Karpas-422 (cell line): ENCODE results near the gene PTPN4. TPM values are rescaled to one million over a fixed set of nuclear protein-coding genes. Genes with fewer than 3 reads are reported as not detected.

Experiments
- DNase-seq: peaks from one replicate; pipeline ENCODE4 v3.0.0-alpha.2; 2015
- H2AFZ ChIP-seq: fragments of 200-600 bp; sonication (generic); 2 replicates; pipeline ENCODE4 v1.6.1; 2014; ENCODE audit warnings: antibody characterized with exemption, low read length, mixed read lengths
- H3K27ac ChIP-seq: fragments of 200-600 bp; sonication (generic); 2 replicates; pipeline ENCODE4 v1.5.1; 2014; ENCODE audit warnings: mild to moderate bottlenecking, low read length, moderate library complexity
- H3K27me3 ChIP-seq: fragments of 200-600 bp; sonication (generic); 2 replicates; pipeline ENCODE4 v1.6.1; 2014; ENCODE audit warnings: low read length, mixed read lengths
- H3K36me3 ChIP-seq: fragments of 200-600 bp; sonication (generic); 2 replicates; pipeline ENCODE4 v1.6.1; 2014; ENCODE audit warnings: low read length, mixed read lengths; ENCODE audit not compliant: insufficient read depth
- H3K4me1 ChIP-seq: fragments of 200-600 bp; sonication (generic); 2 replicates; pipeline ENCODE4 v1.6.1; 2014; ENCODE audit warnings: mild to moderate bottlenecking, low read length, mixed read lengths
- H3K4me2 ChIP-seq: fragments of 200-600 bp; sonication (generic); 2 replicates; pipeline ENCODE4 v1.6.1; 2014; ENCODE audit warnings: low read length, low read depth, mild to moderate bottlenecking; ENCODE audit not compliant: poor library complexity, severe bottlenecking
- H3K4me3 ChIP-seq: fragments of 200-600 bp; sonication (generic); 2 replicates; pipeline ENCODE4 v1.5.1; 2014; ENCODE audit warnings: mild to moderate bottlenecking, antibody characterized with exemption, low read length, mixed read lengths
- H3K79me2 ChIP-seq: fragments of 200-600 bp; sonication (generic); 2 replicates; pipeline ENCODE4 v1.6.1; 2014; ENCODE audit warnings: mild to moderate bottlenecking, low read length, mixed read lengths
- H3K9ac ChIP-seq: fragments of 200-600 bp; sonication (generic); 2 replicates; pipeline ENCODE4 v1.6.0; 2014; ENCODE audit warnings: low read length
- H3K9me2 ChIP-seq: fragments of 200-600 bp; sonication (generic), shearing (Covaris generic); replicated peaks from 2 replicates; pipeline ENCODE4 v1.6.0; 2014; ENCODE audit warnings: mild to moderate bottlenecking, low read length, moderate library complexity; ENCODE audit not compliant: insufficient read depth
- H3K9me3 ChIP-seq: fragments of 300-700, 200-600 bp; sonication (generic); 2 replicates; pipeline ENCODE4 v1.6.1; 2014; ENCODE audit warnings: low read length, mixed read lengths
- H4K20me1 ChIP-seq: fragments of 200-600 bp; sonication (generic); 2 replicates; pipeline ENCODE4 v1.6.1; 2014; ENCODE audit warnings: mild to moderate bottlenecking, antibody characterized with exemption, low read length, low read depth; ENCODE audit not compliant: insufficient read depth
- total RNA-seq: library from RNA; depleted of rRNA; stranded (reverse); fragments of >200 nt; shearing (Covaris generic); gene quantifications from 2 replicates; pipeline ENCODE4 v1.2.3, GENCODE V29; 2014; ENCODE audit warnings: low replicate concordance

The PTPN4 gene
- total RNA-seq, 1 experiment from 2014 or later, result 56.7 TPM

DNA sequence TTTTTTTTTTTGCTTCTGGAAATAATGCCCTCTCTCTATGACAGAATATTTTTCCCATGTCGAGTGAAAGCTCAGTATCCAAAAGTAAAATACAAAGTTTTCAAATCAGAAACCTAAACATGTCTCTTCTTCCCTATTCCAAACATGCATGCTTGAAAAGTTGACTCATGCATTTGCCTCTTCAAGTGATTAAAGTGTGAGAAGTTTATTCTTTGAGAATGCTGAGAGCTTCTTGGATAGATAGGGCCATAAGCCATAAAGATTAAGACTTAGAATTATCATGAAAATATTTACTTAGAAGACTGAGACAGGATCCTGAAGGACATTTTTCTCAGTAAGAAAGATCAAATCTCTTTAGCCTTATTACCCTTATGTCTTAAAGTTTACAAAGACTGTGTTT is 154.5 kb downstream of the PTPN4 start:
- no peaks in the 10 kb centered on the region for H4K20me1 ChIP-seq
- no peaks in the 10 kb centered on the region for H3K27me3 ChIP-seq
- H2AFZ ChIP-seq, result no peak overlapping the region
- H3K79me2 ChIP-seq, result no peaks in the 10 kb centered on the region
- no peaks in the 10 kb centered on the region for H3K4me1 ChIP-seq
- H3K9me2 ChIP-seq, result no peaks in the 10 kb centered on the region
- no peaks in the 10 kb centered on the region for H3K36me3 ChIP-seq
- no peaks in the 10 kb centered on the region for H3K9me3 ChIP-seq
- H3K4me2 ChIP-seq, result no peak overlapping the region
- H3K27ac ChIP-seq, result no peak overlapping the region
- no peak overlapping the region for H3K4me3 ChIP-seq
- no peak overlapping the region for H3K9ac ChIP-seq
- DNase-seq, result no peak

DNA sequence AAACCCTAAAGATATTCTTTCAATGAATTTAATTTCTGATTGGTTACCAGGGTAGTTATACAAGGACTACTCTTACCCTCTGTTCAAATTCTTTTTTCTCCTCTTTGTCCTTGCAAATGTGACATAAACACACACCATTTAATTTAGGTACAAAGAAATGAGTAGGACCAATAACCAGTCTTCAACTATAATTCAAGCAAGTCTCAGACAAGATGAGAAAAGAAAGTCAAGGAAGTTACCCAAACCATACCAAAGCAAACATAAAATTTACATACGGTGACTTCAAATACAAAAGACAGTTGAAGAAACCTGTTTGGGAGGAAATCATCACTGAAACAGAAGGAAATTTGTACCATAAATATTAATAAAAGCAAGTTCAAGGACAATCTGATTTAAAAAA is 162.1 kb downstream of the PTPN4 start:
- no peaks in the 10 kb centered on the region for H3K9me3 ChIP-seq
- H3K4me2 ChIP-seq, result no peak overlapping the region
- no peak overlapping the region for H3K27ac ChIP-seq
- no peak overlapping the region for H3K9ac ChIP-seq
- H4K20me1 ChIP-seq, result no peaks in the 10 kb centered on the region
- no peaks in the 10 kb centered on the region for H3K36me3 ChIP-seq
- H3K9me2 ChIP-seq, result no peaks in the 10 kb centered on the region
- H3K4me1 ChIP-seq, result no peaks in the 10 kb centered on the region
- no peak for DNase-seq
- no peaks in the 10 kb centered on the region for H3K79me2 ChIP-seq
- H2AFZ ChIP-seq, result no peak overlapping the region
- H3K27me3 ChIP-seq, result no peaks in the 10 kb centered on the region
- no peak overlapping the region for H3K4me3 ChIP-seq

DNA sequence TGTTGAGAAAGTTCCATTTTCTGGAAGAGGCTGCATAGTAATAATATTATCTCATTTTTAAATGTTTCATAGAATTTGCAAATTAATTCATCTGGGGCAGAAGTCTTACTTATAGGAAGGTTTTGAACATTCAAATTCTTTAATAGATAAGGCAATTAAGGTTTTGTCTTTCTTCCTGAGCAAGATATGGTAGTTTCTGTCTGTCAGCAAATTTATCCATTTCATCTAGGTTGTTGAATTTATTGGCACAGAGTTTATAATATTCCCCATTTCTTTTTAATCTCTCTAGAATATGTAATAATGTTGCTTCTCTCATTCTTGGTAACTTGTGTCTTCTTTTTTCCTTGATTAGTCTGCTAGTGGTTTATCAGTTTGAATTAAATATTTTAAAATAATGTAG is 163.0 kb downstream of the PTPN4 start:
- Histone ChIP-seq H4K20me1 (no peaks in the 10 kb centered on the region), H3K36me3 (no peaks in the 10 kb centered on the region), H3K9me3 (no peaks in the 10 kb centered on the region), H3K27me3 (no peaks in the 10 kb centered on the region), H3K4me3 (no peak overlapping the region), H3K9ac (no peak overlapping the region), H3K9me2 (no peaks in the 10 kb centered on the region), H2AFZ (no peak overlapping the region), H3K4me2 (no peak overlapping the region), H3K4me1 (no peaks in the 10 kb centered on the region), H3K27ac (no peak overlapping the region), H3K79me2 (no peaks in the 10 kb centered on the region)
- no peak for DNase-seq

DNA sequence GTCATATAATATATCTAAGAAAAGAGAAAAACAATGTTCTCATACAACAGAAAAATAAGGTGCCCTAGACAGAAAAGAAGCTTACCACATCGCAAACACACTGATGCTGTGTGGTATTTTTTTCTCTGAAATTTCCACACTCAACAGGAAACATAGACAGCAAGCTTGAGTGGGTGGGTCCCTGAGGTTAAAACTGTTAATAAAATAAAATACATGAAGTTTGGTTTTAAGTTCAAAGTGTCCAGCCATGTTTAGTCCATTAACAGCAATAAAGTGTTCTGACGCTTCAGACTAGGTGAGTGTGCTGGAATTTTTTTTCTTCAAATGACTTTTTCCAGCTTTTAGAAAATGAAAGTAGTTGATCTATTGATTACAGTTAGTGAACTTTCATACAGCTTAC is 169.8 kb downstream of the PTPN4 start:
- Histone ChIP-seq H3K9me2 (no peaks in the 10 kb centered on the region), H2AFZ (no peak overlapping the region), H3K4me1 (no peaks in the 10 kb centered on the region), H3K36me3 (no peaks in the 10 kb centered on the region), H3K79me2 (no peaks in the 10 kb centered on the region), H3K9me3 (no peaks in the 10 kb centered on the region), H3K27ac (no peak overlapping the region), H3K27me3 (no peaks in the 10 kb centered on the region), H3K9ac (no peak overlapping the region), H3K4me2 (no peak overlapping the region), H3K4me3 (no peak overlapping the region), H4K20me1 (no peaks in the 10 kb centered on the region)
- no peak for DNase-seq

DNA sequence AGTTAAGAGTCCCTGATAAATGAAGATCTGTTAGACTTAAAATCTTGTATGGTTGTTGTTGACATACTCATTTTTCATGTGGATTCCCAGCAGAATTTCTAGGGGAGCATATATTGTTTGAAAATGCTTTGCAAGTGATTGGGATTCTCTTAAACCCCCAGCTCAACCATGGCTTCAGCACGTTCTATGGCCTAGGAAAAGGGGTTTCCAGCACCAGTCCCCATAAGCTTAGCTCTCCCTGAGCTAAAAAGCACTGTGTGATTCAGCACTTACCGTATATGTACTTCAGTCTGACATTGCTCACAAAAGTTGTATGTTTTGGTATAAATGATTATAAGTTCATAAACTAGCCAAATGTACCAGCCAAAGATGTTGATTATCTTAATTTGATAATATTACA is 173.1 kb downstream of the PTPN4 start:
- no peaks in the 10 kb centered on the region for H3K79me2 ChIP-seq
- no peak for DNase-seq
- no peak overlapping the region for H3K4me2 ChIP-seq
- no peaks in the 10 kb centered on the region for H3K9me3 ChIP-seq
- H2AFZ ChIP-seq, result no peak overlapping the region
- H3K9ac ChIP-seq, result no peak overlapping the region
- no peaks in the 10 kb centered on the region for H3K36me3 ChIP-seq
- H3K9me2 ChIP-seq, result no peaks in the 10 kb centered on the region
- H4K20me1 ChIP-seq, result no peaks in the 10 kb centered on the region
- H3K27ac ChIP-seq, result no peak overlapping the region
- no peak overlapping the region for H3K4me3 ChIP-seq
- H3K27me3 ChIP-seq, result no peaks in the 10 kb centered on the region
- H3K4me1 ChIP-seq, result no peaks in the 10 kb centered on the region

DNA sequence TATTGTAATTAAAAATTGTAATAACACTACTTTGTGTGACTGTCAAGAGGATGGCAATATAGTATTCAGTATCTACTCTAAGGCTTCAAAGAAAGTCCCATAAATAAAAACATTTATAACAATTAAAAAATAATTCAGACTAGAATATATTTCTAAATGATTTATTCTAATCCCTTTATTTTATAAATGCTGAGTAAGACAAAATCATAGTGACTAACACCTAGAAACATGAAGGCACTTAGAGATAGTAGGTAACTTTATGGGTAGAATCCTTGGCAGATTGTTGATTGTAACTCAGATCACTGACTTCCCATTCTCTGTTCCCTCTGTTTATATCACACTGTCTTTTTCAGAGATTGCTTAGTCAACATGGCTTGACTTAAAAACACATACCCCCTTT is 174.6 kb downstream of the PTPN4 start:
- no peaks in the 10 kb centered on the region for H3K27me3 ChIP-seq
- no peak overlapping the region for H3K27ac ChIP-seq
- H3K4me2 ChIP-seq, result no peak overlapping the region
- no peaks in the 10 kb centered on the region for H3K9me2 ChIP-seq
- no peak overlapping the region for H2AFZ ChIP-seq
- no peak for DNase-seq
- no peak overlapping the region for H3K9ac ChIP-seq
- H3K36me3 ChIP-seq, result no peaks in the 10 kb centered on the region
- no peaks in the 10 kb centered on the region for H3K9me3 ChIP-seq
- H3K4me3 ChIP-seq, result no peak overlapping the region
- no peaks in the 10 kb centered on the region for H3K79me2 ChIP-seq
- H4K20me1 ChIP-seq, result no peaks in the 10 kb centered on the region
- no peaks in the 10 kb centered on the region for H3K4me1 ChIP-seq

DNA sequence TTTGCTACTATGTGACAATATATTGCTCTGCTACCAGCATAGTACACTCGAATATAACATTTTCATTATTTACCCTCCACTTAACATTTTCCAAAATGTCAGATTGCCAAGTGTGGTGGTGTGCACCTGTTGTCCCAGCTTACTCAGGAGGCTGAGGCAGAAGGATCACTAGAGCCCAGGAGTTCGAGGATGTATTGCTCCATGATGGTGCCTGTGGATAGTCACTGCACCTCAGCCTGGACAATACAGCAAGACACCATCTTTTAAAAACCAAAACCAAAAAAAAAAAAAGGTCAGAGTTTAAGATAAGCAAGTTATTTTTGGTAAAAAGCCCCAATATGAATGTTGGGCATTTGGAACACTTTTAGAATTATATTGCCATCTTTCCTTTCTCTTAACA is 178.0 kb downstream of the PTPN4 start:
- DNase-seq, result no peak
- Histone ChIP-seq H2AFZ (no peak overlapping the region), H4K20me1 (no peaks in the 10 kb centered on the region), H3K4me2 (no peak overlapping the region), H3K27me3 (no peaks in the 10 kb centered on the region), H3K9me2 (no peaks in the 10 kb centered on the region), H3K79me2 (no peaks in the 10 kb centered on the region), H3K9me3 (no peaks in the 10 kb centered on the region), H3K4me1 (peaks cover 8% of the 10 kb centered on the region), H3K36me3 (no peaks in the 10 kb centered on the region), H3K4me3 (no peak overlapping the region), H3K9ac (no peak overlapping the region), H3K27ac (no peak overlapping the region)

DNA sequence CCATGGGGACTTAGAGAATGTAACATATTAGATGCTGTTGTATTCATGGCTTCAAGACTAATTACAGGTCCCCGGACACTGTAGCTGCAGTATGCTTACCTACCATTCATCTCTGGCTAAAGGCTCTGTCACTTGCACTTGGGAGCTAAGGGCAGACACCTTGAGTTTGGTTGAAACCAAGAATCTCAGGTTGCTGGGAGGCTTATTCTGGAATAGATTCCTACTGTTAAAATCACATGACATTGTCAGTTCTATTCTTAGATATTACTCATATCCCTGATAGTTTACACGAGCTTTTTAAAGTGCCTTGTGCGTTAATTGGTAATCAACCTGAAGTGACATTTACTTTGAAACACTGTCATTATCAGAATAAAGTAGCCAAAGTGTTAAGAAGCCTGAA is 180.2 kb downstream of the PTPN4 start:
- no peak overlapping the region for H3K27ac ChIP-seq
- no peak overlapping the region for H2AFZ ChIP-seq
- peaks cover 13% of the 10 kb centered on the region for H3K4me1 ChIP-seq
- H3K79me2 ChIP-seq, result no peaks in the 10 kb centered on the region
- no peaks in the 10 kb centered on the region for H3K9me3 ChIP-seq
- H3K27me3 ChIP-seq, result no peaks in the 10 kb centered on the region
- no peak for DNase-seq
- H4K20me1 ChIP-seq, result no peaks in the 10 kb centered on the region
- H3K9me2 ChIP-seq, result no peaks in the 10 kb centered on the region
- no peaks in the 10 kb centered on the region for H3K36me3 ChIP-seq
- no peak overlapping the region for H3K4me3 ChIP-seq
- H3K9ac ChIP-seq, result no peak overlapping the region
- H3K4me2 ChIP-seq, result no peak overlapping the region

DNA sequence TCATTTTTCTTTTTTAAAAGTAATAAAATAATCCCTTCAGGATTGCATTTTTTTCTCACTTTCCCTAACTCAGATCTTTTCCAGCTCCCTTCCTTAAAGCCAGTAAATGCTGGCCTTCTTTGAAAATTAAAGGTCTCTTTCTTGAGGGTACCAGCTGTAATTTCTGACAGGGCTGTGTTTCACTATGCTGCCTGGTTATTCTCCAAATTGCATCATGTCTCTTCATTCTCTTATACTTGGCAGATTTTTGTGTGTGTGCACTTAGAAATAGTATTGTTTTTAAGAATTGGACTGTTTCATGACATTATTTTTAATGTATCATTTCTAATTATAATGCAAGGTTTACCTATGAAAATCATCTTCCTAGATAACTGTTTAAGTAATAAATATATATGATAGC is 181.1 kb downstream of the PTPN4 start:
- Histone ChIP-seq H3K9ac (no peak overlapping the region), H3K79me2 (no peaks in the 10 kb centered on the region), H4K20me1 (no peaks in the 10 kb centered on the region), H3K27ac (no peak overlapping the region), H3K4me3 (no peak overlapping the region), H3K36me3 (no peaks in the 10 kb centered on the region), H3K27me3 (no peaks in the 10 kb centered on the region), H3K9me2 (no peaks in the 10 kb centered on the region), H3K4me2 (no peak overlapping the region), H3K4me1 (peaks cover 13% of the 10 kb centered on the region), H3K9me3 (no peaks in the 10 kb centered on the region), H2AFZ (no peak overlapping the region)
- DNase-seq, result no peak
